GM15510 (cell line): ENCODE measurements around the gene SYNPO2L.
"Not testable (repeated sequence)": the region's sequence is repeated elsewhere in the genome, so short reads cannot be mapped to it uniquely, and the experiment has no call there.

Experiments used
- POLR2A ChIP-seq: IDR thresholded peaks from 3 replicates; pipeline ENCODE4 v1.6.1; 2011; ENCODE audit warnings: borderline replicate concordance; ENCODE audit not compliant: insufficient read length; ENCODE audit errors: extremely low read depth

SYNPO2L gene

DNA sequence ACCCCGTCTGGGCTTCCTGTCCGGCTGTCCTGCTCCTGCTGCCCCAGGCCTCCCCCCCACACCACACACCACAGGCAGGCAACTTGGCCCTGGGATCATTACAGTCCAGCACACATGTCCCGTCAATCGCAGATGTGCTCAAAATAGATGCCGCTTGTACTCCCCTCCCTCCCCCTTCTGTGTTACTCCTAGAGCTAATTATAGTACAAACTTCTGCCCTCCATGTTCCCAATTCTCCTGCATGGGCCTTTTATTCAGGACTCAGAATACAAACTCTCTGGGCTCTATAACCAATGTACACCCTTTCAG, at the start of gene SYNPO2L:
Gene SYNPO2L (minus strand): TSS at position 40 of the 309 bp plus-strand sequence. CDS start 107 bp downstream, outside the sequence.
- no peak for TF ChIP-seq POLR2A

- not testable (repeated sequence) for TF ChIP-seq POLR2A
These were observed 41.9 kb upstream of the SYNPO2L start, which contains the start of gene AGAP5 for GRCh38 chr10:73697675-73698159. Gene AGAP5 (minus strand): TSS chr10:73698109. CDS start chr10:73697755, 354 bp downstream.

- TF ChIP-seq POLR2A: no peak
These were observed 406 bp downstream of the SYNPO2L start for GRCh38 chr10:73655257-73655989.

- no peak for TF ChIP-seq POLR2A
These were observed 2.1 kb downstream of the SYNPO2L start for GRCh38 chr10:73653701-73654100.

GRCh38 chr10:73653195-73653594, 2.6 kb downstream of the SYNPO2L start:
- no peak for TF ChIP-seq POLR2A

DNA sequence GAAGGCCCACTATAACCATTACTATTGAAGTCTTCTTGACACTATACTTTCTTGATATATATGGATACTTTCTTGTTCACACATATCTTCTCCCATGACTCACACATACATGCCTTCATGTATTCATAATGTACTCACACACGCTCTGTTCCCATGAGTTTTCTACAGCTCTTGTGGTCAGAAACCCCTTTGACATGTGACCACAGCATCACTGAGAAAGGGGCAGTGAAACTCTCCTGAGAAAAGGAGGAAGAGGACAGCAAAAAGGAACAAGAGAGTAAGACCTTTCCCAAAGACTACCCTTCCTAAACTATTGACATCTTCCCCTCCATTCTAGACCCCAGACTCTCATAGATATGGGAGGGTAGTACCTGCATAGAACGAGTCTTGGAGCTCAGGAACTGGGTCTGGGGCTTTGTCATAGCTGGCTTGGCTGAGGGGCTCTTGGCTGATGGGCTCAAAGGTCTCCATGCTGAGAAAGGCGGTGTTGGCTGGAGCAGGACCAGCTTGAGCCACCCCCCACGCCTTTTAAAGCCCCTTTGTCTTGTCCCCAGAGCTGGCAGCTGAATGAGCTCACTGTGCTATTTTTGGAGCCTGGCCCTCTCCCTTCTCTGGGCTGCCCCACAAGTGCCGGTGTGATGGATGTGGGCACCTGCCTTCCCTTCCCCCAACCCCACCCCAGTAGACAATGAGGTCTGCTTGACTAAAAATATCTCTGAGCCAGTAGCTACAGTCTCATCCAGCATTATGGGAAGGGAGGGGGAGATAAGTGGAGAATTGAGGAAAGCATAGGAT, 5.1 kb downstream of the SYNPO2L start:
- no peak for TF ChIP-seq POLR2A

DNA sequence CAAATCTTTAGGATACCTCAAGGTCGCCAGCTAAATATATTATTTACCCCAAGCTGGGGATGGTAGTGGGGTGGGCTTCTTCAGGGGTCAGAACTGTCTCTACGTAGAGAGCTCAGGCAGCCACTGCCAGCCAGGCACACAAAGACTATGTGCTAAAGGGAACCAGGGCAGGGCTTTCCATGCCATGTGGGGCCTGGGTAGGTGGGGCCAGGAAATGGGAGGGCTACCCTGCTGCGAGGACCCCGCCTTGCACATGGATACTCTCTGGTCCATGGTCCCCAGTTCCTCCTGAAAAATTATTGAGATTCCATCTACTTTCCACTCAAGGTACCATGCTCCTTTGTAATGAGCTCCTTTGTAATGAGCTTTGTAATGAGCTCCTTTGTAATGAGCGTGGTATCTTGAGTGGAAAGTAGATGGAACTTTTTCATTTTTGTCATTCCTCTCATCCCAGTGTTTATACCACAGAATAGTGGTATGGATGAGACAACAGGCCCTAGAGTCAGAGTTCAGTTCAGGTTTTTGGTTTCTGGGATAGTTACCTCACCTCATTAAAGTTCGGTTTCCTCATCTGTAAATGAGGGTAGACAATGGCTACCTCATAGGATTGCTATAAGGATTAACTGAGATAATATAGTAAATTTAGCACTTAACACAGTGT, 5.8 kb downstream of the SYNPO2L start:
- no peak for TF ChIP-seq POLR2A

- TF ChIP-seq POLR2A: no peak
These were observed 6.6 kb downstream of the SYNPO2L start for GRCh38 chr10:73648975-73649829.

- TF ChIP-seq POLR2A: no peak
These were observed 7.8 kb downstream of the SYNPO2L start for GRCh38 chr10:73647875-73648651.

GRCh38 chr10:73647211-73647874, 8.5 kb downstream of the SYNPO2L start:
- TF ChIP-seq POLR2A: peak; percentile 22

GRCh38 chr10:73646598-73647041, 9.2 kb downstream of the SYNPO2L start:
- TF ChIP-seq POLR2A: no peak

- no peak for TF ChIP-seq POLR2A
These were observed 10.6 kb downstream of the SYNPO2L start for GRCh38 chr10:73645251-73645650.

- no peak for TF ChIP-seq POLR2A
These were observed 11.1 kb downstream of the SYNPO2L start for GRCh38 chr10:73644767-73645166.

DNA sequence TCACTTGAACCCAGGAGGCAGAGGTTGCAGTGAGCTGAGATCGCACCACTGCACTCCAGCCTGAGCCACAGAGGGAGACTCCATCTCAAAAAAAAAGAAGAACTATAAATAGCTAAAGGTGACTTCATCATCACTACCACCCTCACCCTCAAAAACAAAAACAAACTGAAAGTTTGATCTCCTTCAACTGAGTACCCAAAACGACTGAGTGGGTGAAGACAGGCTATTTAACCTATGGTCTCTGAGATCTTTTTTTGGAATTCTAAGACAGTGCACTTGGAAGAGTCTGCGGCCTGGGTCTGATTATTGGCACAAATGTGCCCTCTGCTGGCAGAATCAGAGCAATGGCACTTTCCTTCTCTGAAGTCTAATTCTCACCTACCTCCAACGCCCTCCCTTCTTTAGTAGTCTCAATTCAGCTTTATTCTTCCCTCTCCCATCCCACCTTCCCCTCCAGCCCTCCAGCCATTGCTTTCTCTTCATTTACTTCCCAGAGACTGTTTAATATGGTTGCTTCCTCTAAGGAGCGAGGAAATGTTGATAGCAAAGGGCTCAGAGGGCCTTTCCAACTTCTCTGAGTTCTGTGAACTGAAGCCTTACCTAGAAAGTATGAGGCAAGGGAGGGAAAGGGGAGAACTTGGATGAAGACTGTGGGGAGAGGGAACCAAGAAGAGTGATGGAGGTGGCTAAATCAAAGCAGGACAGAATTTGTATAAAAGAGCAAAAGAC, 11.7 kb downstream of the SYNPO2L start:
- TF ChIP-seq POLR2A: no peak
